Femur (tissue), 1 donor: Measurements from ENCODE around the gene ABHD4.
"Not testable (repeated sequence)": the region's sequence is repeated elsewhere in the genome, so short reads cannot be mapped to it uniquely, and the experiment has no call there.

Experiments
- DNase-seq: peaks from one replicate; pipeline ENCODE4 v3.0.0-alpha.2; 2017

ABHD4 gene

DNA sequence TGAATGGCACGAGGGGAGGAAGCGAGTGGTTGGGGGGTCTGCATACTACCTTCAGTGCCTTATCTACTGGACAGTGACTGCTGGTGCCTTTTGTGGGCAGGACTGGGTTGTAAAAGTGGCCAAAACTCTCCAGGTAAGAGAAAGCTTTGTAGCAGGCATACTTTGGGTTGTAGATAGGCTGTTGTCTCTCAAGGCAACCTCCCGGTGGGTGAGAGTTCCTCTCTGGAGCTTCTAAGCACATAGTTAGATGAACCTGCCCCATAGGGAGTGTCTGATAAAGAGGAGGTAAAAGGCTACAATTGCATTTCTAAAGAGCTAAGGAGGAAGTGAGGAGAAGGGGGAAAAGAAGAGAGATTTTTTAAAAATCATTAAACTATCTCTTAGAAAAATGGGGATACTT is 4.9 kb upstream of the ABHD4 start:
- no peak for DNase-seq

DNA sequence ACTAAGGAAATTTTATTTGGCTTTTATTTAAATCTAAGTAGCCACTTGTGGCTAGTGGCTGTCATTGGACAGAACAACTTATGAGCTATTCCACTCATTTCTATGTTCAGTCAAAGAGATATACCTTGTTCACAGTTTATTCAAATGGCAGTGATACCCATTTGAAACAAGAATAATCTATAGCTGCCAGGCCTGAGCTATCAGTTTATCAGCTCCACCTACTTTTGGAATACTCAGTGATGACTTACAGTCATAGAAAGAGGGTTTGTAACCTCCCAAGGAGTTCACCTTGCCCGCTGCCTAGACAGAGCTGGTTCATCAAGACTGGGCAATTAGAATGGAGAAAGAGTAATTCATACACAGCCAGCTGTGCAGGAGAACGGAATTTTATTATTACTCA is 4.5 kb upstream of the ABHD4 start:
- DNase-seq, result no peak

DNA sequence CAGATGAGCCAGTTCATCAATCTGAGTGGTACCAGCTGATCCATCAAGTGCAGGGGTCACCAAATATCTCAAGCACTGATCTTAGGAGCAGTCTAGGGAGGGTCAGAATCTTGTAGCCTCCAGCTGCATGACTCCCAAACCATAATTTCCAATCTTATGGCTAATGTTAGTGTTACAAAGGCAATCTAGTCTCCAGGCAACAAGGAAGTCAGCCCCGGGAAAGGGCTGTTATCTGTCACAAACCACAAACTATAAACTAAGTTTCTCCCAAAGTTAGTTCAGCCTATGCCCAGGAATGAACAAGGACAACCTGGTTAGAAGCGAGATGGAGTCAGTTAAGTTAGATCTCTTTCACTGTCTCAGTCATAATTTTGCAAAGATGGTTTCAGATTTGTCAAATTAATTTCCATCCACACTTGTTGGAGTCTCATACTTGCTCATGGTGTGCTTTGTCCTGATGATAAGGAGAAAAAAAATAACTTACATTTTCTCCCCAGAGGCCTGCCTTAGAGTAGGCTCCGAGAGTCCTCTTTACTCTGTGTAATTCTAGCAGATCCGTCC is 3.9 kb upstream of the ABHD4 start:
- no peak for DNase-seq

DNA sequence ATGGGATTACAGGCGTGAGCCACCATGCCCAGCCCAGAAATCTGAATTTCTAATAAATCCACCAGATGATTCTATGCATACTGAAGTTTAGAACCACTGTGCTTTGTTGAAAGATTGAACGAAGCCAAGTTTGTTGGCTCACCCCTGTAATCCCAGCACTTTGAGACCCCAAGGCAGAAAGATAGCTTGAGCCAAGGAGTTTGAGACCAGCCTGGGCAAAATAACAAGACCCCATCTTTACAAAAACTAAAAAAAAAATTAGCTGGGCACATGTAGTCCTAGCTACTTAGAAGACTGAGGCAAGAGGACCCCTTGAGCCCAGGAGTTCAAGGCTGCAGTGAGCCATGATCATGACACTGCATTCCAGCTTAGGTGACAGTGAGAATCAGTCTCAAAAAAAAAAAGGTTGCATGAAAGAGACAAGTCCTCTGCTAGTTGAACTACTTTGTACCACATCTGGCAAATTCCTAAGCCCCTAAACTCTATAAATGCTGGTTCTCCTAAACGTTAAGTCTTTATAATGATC is 1.7 kb upstream of the ABHD4 start:
- no peak for DNase-seq

DNA sequence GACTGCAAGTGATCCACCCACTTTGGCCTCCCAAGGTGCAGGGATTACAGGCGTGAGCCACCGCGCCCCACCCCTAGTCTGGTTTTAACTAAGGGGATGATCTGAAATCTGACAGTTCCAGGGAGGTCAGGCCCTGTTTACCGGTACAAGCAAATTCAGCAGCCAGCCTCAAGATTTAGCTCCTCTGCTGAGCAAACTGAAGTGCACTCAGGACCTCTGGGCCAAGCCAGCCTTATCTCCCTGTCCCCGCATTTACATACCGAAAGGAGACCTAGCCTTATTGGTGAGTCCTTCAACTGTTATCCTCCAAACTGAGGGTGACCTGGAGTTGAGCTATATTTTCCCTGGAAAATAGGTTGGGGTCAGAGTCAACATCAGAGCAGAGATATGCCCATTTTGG is 835 bp upstream of the ABHD4 start:
- no peak for DNase-seq

DNA sequence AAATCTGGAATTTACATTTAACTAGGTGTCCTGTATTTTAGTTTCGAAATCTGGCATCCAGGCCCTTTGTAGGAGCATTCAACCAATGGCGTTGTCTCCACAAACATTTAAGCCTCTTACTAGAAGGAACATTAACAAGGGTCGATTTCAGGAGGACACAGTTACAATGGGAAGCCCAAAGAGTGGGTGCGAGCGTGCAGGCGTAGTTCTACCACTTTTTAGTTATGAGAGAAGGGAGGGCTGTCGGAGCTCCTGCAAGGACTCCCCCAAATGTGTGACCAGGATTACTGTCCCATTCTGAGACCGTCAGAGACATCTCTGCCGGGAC is 365 bp upstream of the ABHD4 start:
- no peak for DNase-seq

DNA sequence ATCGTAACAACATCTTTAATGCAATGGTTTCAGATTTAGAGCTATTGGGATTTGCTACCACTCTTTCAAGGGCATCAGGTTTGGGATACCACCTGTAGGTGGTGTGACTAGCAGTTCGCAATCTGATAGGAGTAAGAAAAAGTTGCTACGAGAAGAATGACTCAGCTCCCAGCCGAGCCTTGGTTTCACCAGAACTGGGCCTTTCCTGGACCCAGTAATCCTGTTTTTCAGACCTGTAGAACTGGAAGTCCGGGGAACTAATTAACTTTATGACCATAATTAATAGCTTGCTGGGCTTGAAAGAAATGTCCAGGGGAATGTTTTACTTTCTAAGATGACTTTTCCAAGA is 770 bp downstream of the ABHD4 start:
- DNase-seq, result no peak

DNA sequence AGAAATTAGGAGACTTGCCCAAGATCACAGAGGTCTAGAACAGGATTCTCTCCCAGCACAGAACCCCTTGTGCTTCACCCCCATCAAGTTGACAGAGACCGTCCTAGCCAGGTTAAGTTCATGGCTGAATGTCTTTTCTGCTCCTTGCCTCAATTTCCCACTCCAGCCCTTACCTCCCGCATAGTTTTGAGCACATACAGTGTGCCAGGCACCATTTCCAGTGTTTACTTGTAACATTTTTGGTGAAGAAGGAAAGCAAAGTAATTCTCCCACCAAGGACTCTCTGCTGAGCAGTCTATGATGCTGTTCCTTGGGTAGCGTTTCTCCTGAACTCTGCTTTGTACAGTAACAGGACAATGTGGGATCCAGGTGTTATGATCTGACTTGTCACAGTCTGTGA is 1.2 kb downstream of the ABHD4 start:
- DNase-seq, result no peak

DNA sequence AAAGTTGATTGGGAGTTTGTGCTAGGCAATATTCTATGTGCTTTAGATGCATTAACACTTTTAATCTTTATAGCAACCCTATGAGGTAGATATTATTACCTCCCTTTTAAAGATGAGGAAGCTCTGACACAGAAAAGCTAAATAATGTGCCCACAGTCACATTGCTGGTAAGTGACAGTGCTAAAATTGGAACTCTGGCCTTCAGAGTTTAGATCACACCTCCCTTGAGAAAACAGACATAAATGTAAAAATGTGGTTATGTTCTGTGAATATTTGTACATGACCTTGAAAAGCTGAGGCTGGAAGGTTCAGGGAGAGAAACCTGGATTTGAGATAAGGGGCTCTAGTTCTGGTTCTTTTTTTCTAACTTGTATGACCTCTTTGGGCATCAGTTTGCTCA is 1.9 kb downstream of the ABHD4 start:
- DNase-seq, result no peak

DNA sequence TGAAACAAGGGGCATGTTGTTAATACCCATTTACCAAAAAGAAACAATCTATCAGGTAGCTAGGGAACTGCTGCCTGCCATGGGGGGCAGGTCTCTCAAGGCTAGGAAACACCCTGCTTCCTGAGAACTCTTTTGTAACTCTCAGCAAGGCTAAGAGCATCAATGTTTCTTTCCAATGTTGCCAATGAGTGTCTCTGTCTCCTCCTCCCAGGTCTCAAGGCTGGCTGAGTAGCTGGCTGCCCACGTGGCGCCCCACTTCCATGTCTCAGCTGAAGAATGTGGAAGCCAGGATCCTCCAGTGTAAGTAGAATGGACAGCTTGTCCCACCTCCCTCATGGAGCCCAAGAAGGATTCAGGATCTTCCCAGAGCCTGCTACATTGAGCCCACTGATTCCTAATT is 3.4 kb downstream of the ABHD4 start:
- no peak for DNase-seq

DNA sequence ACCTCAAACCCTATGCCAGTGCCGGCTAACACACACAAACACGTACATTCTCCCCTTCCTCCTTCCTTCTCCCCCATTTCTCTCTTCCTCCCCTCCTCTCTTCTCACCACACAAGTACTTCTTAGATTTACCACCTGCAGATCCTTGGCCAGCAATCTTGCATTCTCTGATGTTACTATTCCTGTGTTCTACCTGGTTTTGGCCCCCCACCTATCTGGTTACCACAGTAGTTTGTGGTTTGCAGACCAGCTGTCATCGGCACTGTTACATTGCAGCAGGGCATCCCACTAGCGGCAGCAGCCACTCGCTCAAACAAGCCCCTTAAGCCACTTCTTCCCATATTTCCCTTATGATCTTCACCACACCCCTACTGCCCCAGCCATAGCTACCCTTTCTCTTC is 3.9 kb downstream of the ABHD4 start:
- DNase-seq, result no peak

DNA sequence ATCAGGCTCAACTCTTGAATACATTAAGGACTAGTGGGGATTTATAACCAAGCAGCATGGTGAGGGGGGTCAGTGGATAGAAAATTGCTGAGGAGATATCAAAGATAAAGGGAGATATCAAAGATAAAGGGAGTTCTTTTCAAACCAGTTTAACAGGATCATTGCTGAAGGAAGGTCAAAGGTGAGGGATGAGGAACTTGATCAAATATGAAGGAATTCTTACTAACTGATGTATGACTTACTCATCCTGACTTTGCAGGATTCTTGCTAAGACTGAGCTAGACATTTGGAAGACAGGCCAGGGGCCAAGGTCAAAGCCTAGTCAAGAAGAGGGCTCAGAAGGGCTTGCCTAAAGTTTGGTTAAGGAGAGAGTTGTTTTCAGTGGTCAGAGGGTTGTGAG is 4.8 kb downstream of the ABHD4 start:
- DNase-seq, result no peak

DNA sequence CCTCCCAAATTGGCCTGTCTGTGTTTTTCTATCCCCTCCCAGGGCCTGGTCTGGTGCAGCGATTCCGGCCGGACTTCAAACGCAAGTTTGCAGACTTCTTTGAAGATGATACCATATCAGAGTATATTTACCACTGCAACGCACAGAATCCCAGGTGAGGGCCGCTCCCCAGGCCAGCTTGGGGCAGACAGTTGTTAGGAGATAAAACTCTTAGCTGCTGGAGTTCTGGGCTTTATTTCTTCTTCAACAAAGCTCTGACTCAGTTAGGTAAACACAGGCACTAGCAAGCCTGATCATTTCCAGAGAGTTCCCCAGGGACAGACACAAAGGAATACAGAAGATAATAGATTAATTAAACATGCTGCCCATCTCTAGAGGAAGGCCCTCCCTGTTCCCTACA is 8.3 kb downstream of the ABHD4 start:
- no peak for DNase-seq

DNA sequence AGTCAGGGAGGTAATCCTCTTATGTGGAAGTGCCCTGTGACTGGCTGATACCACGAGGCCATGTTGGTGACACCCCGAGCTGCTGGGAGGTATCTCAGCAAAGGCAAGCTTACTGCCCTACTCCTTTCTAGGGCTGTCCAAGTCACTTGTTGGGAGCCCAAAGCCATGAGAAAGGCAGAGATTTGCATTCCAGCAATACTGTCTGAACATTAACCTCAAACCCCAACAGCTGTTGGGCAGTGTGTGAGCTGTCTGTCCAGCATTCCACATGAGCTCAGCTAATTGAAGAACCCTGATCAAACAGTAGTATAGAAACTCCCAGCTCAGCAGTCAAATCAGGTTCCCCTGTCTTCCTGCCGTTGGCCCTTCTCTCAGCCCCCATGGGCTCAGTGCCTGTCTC is 9.2 kb downstream of the ABHD4 start:
- DNase-seq, result no peak

DNA sequence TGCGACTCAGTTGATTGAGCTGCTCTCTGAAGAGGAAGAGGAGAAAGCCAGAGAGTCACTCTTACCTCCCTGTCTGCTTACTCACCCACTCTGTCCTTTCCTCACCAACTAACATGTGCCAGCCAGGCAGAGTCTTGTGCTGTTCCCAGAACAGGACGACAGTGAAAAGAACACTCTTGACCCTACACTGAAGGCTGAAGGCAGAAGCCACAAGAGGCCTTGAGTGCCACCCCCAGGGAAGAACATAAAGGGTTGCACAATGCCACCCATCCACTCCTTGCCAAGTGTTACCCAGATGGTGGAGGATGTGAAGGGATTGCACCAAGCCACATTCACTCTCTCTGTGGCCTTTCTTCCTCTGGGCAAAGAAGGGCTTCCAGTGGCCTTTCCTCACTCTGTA is 12.8 kb downstream of the ABHD4 start:
- no peak for DNase-seq

DNA sequence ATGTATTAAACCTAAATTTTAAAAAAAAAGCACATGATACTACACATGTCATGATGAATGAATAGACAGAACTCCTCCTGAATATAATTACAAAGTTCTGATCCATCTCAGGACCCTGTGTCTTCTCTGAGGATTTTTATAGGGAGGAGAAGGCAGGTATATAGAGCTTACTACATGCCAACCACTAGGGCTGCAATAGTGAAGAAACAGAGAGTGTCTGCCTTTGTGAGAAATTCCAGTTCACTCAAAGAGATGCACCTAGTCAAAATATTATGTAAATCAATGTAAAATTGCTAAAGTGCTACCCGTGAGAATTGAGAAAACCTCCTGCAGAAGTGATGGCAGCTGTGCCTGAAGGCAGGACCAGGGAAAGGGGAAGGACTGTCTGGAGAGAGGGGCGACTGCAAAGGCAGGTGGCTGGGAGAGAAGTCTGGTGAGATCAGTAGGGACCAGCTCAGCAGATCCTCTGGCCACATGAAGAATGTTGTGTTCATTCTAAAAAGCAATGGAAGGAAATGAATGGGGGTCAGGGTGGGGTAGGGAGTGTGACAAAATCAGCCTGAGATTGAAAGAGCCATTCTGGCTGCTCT is 15.1 kb downstream of the ABHD4 start:
- DNase-seq, result no peak

DNA sequence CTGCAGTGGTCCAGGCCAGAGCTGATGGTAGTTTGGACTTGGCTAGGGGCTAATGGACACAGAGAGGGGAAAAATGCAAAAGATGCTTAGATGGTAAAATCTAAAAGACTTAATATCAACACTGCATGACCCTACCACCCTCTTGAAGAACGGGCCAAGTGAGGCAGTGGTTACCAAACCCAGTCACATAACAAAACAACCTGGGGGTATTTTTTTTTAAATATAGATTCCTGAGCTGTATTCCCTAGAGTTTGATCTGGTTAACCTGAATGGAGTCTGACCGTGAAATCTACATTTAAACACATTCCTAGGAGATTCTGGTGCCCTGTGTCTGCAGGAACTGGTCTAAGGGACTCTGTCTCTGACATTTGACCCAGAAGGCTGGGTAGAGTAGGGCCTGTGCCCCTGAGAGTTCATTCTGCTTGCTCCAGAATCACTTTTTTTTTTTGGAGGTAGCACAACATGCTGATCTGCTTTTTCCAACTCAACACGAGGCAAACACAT is 15.7 kb downstream of the ABHD4 start:
- no peak for DNase-seq

DNA sequence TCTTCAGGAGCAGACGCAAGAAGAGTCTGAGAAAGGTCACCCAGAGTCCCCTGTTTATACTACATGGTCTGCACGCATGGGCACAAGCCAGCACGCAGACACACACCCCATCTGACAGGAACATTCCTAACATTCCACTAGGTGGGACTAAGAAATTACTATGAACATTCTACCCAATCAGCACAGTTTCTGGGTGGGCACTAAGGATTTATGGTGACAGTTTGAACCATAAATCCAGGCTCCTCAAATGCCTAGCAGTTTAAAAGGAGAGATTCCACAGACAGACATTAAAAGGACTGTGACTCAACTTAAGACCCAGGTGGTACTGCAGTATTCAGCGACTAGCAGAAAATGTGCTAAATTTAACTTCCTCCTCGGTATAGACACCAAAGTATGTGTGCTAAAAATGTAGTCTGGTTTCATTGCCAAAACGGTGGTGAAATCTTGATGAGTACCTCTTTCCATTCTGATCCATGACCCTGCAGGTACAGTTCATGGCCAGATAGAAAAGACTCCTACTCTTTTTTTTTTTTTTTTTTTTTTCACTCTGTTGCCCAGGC is 16.2 kb downstream of the ABHD4 start:
- DNase-seq, result peak; percentile 48

DNA sequence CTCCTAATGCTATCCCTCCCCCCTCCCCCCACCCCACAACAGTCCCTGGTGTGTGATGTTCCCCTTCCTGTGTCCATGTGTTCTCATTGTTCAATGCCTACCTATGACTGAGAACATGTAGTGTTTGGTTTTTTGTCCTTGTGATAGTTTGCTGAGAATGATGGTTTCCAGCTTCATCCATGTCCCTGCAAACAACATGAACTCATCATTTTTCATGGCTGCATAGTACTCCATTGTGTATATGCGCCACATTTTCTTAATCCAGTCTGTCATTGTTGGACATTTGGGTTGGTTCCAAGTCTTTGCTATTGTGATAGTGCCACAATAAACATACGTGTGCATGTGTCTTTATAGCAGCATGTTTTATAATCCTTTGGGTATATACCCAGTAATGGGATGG is 17.7 kb downstream of the ABHD4 start:
- DNase-seq, result not testable (repeated sequence)

DNA sequence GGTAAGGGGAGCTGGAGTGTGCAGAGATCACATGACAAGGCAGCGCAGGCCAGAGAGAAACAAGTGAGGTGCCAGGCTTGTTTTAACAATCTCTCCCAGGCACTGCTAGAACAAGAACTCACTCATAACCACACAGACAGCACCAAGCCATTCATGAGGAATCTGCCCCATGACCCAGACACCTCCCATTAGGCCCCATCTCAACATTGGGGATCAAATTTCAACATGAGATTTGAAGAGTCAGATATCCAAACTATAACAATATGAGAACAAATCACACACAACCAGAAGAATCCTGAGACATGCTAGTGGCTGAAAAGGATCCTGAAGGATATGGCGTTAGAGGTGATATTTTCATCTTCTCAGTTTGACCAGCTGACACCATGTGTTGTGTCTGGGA is 24.2 kb downstream of the ABHD4 start:
- DNase-seq, result no peak

DNA sequence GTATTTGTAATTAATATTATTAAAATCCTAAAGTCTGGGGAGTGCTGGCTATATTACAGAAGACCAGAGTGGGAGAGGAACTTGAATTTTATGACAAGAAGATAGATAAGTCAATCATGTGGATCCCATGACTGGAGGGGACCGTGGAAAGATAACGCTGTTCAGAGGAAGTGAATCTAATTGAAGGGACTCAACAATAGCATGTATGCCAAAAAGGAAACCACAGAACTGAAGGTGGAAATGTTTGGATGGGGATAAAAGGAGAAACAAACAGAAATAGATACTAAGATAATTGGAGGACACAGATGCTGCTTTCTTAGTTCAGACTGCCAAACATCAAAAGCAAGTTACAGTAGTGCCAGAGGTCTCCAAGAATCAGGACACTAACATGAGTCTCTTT is 24.9 kb downstream of the ABHD4 start:
- no peak for DNase-seq

DNA sequence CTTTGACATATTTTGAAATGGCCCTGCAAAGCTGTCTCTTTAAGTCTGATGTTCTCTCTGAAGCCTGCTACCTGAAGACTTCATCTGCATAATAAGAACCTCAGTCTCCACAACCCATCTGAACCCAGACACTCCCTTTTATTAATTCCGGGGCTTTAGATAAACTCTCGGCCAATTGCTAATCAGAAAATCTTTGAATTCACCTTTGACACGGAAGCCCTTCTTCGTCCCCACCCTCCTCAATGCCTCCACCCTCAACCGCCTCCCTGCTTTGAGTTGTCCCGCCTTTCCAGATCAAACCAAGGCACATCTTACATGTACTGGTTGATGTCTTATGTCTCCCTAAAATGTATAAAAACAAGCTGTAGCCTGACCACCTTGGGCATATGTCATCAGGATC is 28.5 kb downstream of the ABHD4 start:
- DNase-seq, result no peak

DNA sequence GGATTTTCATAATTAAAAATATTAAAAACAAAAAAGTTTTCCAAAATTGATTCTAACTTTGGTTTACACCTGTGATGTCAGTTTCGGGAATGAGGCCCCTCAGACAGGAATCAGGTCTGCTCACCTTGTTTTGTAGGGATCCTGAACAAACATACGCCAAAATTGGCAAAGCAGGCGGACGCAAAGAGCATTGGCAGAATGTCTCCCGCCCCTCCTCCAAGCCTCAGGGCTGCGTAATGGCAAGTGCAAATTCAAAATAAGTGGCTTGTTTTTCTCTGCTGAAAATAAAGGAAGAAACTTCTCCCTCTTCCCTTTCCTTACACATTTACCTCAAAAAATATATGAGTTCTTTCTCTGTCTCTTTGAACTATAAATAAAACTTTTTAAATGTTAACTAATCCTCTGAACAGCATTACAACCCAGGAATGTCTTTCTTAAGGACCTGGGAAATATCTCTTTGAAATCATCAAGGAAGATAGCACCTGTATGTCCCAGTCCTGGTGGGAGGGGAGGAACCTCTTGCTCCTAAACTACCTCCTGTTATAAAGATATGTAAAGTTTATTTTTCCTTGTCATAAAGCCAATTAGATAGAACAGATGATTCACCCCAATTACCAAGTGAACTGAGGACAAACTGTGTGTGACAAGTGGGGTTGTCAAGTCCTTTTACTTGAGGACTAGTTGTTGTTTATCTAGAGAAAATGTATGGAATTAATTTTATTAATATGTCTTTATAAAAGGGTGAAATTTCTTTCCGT is 29.6 kb downstream of the ABHD4 start:
- DNase-seq, result no peak

DNA sequence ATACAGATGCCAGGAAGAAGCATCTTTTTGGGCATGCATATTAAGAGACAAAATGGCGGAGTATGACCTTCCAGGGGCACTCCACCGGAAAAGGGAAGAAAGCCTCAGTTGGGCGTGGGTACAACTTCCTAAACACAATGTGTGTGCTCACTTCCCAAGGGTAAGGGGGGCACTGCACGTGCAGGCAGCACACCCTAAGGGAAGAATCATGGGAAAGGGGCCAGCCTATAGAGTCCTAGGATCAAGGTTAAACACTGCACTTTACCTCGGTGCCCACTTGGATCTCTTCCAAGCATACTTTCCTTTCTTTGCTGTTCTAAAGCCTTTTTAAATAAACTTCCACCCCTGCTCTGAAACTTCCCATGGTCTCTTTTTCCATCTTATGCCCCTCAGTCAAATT is 31.3 kb downstream of the ABHD4 start:
- DNase-seq, result no peak
